Endothelial cell of umbilical vein (primary cell): Measurements from ENCODE around the gene FAM3C. TPM values are rescaled to one million over a fixed set of nuclear protein-coding genes. Genes with fewer than 3 reads are reported as not detected.

Source experiments
- BruUV-seq: library from RNA; stranded (reverse); fragments of 400-500 nt; replicated peaks from 2 replicates; lab custom pipeline; 2021; lab: Mats Ljungman, UMichigan
- CTCF ChIA-PET: fragments of 300-600, 350-600 bp; sonication (Branson Sonifier 250); formaldehyde crosslinking; loops from one replicate; lab custom pipeline; 2021; ENCODE audit warnings: antibody characterized with exemption, inconsistent platforms; lab: Charles Lee
- POLR2A ChIA-PET: fragments of 300-600, 350-600 bp; sonication (Branson Sonifier 250); formaldehyde crosslinking; loops from one replicate; lab custom pipeline; 2021; ENCODE audit warnings: antibody characterized with exemption, inconsistent platforms; lab: Charles Lee
- DNase-seq: peaks from one replicate; pipeline ENCODE4 v3.0.0-alpha.2; 2011; ENCODE audit warnings: low read depth, low spot score
- FAIRE-seq: peaks from 2 replicates; lab custom pipeline; 2011; peaks lifted over from hg19 to GRCh38; lab: Jason Lieb, UNC
- H2AFZ ChIP-seq: 2 replicates; pipeline ENCODE4 v1.6.0; 2012; ENCODE audit warnings: low read depth, low read length, control low read depth, inconsistent platforms
- H3K27ac ChIP-seq: 2 replicates; pipeline ENCODE4 v1.5.1; 2011; ENCODE audit warnings: low read depth, mild to moderate bottlenecking, control low read depth, low read length, moderate library complexity; ENCODE audit not compliant: insufficient read depth
- H3K27me3 ChIP-seq, 2 experiments: 2 replicates each; pipeline versions ENCODE4 v1.6.0 to v1.6.1; 2011; ENCODE audit warnings: low read length in 2 of 2, mixed read lengths in 1 of 2; ENCODE audit not compliant: control insufficient read depth in 2 of 2, insufficient read depth in 2 of 2
- H3K36me3 ChIP-seq, 2 experiments: 2 replicates in 1 of 2; 3 replicates in 1 of 2; pipeline ENCODE4 v1.5.1; 2011; ENCODE audit warnings: low read length in 2 of 2, mild to moderate bottlenecking in 1 of 2, moderate library complexity in 1 of 2; ENCODE audit not compliant: control insufficient read depth in 2 of 2, insufficient read depth in 2 of 2; ENCODE audit errors: extremely low read depth in 1 of 2
- H3K4me1 ChIP-seq: 3 replicates; pipeline ENCODE4 v1.5.1; 2011; ENCODE audit warnings: mild to moderate bottlenecking, low read length; ENCODE audit not compliant: control insufficient read depth, insufficient read depth; ENCODE audit errors: extremely low read depth
- H3K4me2 ChIP-seq: 2 replicates; pipeline ENCODE4 v1.6.1; 2011; ENCODE audit warnings: low read length, control low read depth, mixed read lengths; ENCODE audit not compliant: insufficient read depth
- H3K4me3 ChIP-seq, 3 experiments: fragments of 200-600 bp in 1 of 3; sonication (generic), shearing (Covaris generic) in 1 of 3; replicated peaks in 1 of 3; 2 replicates each; pipeline ENCODE4 v1.5.1; 2011 to 2016; ENCODE audit warnings: control low read depth in 3 of 3, low read length in 3 of 3, mild to moderate bottlenecking in 2 of 3, inconsistent platforms in 1 of 3, low read depth in 1 of 3, moderate library complexity in 1 of 3; ENCODE audit not compliant: insufficient read depth in 1 of 3
- H3K79me2 ChIP-seq: 2 replicates; pipeline ENCODE4 v1.6.0; 2012; ENCODE audit warnings: low read length, inconsistent platforms; ENCODE audit not compliant: control insufficient read depth, insufficient read depth
- H3K9ac ChIP-seq: replicated peaks from 2 replicates; pipeline ENCODE3; 2011; ENCODE audit warnings: low read length, control low read depth; ENCODE audit not compliant: insufficient read depth; ENCODE audit errors: extremely low read depth
- H3K9me1 ChIP-seq: replicated peaks from 3 replicates; pipeline ENCODE4 v1.6.0; 2011; ENCODE audit warnings: mild to moderate bottlenecking, low read length; ENCODE audit not compliant: control insufficient read depth, insufficient read depth; ENCODE audit errors: extremely low read depth
- H3K9me3 ChIP-seq: replicated peaks from 2 replicates; pipeline ENCODE4 v1.5.1; 2012; ENCODE audit warnings: low read length, inconsistent platforms; ENCODE audit not compliant: control insufficient read depth, insufficient read depth
- H4K20me1 ChIP-seq: replicated peaks from 2 replicates; pipeline ENCODE3; 2011; ENCODE audit warnings: mild to moderate bottlenecking, low read length; ENCODE audit not compliant: control insufficient read depth, insufficient read depth; ENCODE audit errors: extremely low read depth
- EZH2 ChIP-seq: IDR thresholded peaks from 2 replicates; pipeline ENCODE4 v1.6.1; 2012; ENCODE audit warnings: borderline replicate concordance, low read depth, mild to moderate bottlenecking, moderate library complexity, low read length, inconsistent platforms; ENCODE audit not compliant: severe bottlenecking
- FOS ChIP-seq: IDR thresholded peaks from 2 replicates; pipeline ENCODE4 v1.6.1; 2011; ENCODE audit warnings: mild to moderate bottlenecking, low read length, moderate library complexity, borderline replicate concordance; ENCODE audit not compliant: insufficient read depth
- GATA2 ChIP-seq: IDR thresholded peaks from 2 replicates; pipeline ENCODE4 v1.7.0; 2011; ENCODE audit warnings: low read depth, mild to moderate bottlenecking, moderate library complexity, mixed read lengths, low read length; ENCODE audit not compliant: insufficient read length, insufficient read depth
- JUN ChIP-seq: IDR thresholded peaks from 2 replicates; pipeline ENCODE4 v1.6.1; 2011; ENCODE audit warnings: borderline replicate concordance, low read depth; ENCODE audit not compliant: insufficient read length, insufficient read depth
- MAX ChIP-seq: IDR thresholded peaks from 2 replicates; pipeline ENCODE4 v1.6.1; 2011; ENCODE audit not compliant: insufficient read depth, insufficient read length
- MYC ChIP-seq: IDR thresholded peaks from one replicate; pipeline ENCODE4 v1.6.1; 2011; ENCODE audit warnings: mild to moderate bottlenecking, low read depth, low read length
- POLR2A ChIP-seq: IDR thresholded peaks from 2 replicates; pipeline ENCODE4 v1.6.1; 2012; ENCODE audit warnings: low read depth, mild to moderate bottlenecking, control low read depth, low read length
- POLR2AphosphoS5 ChIP-seq: IDR thresholded peaks from 2 replicates; pipeline ENCODE4 v1.6.1; 2012; ENCODE audit warnings: low read depth, mild to moderate bottlenecking, control low read depth, low read length, moderate library complexity; ENCODE audit not compliant: insufficient read depth
- dilution Hi-C: fragments of 300-500 bp; cut with MboI; formaldehyde crosslinking; loops from one replicate; pipeline ENCODE4 v1.15.0; 2019; ENCODE audit warnings: low sequenced_read_pairs; ENCODE audit not compliant: extremely low pct_ligation_motif_present
- intact Hi-C: fragments of 100-400 bp; cut with micrococcal nuclease; formaldehyde crosslinking; loops from one replicate; pipeline ENCODE4 v1.10.0; 2022
- polyA plus RNA-seq, 4 experiments: library from polyadenylated mRNA; depleted of rRNA in 3 of 4; stranded (reverse) in 3 of 4; unstranded in 1 of 4; fragments of >200 nt; gene quantifications; 2 replicates each; pipeline versions ENCODE4 v1.2.1 to v1.2.3, GENCODE V29; 2011 to 2012; ENCODE audit warnings: missing spikeins in 1 of 4
- total RNA-seq: library from RNA; stranded (reverse); gene quantifications from 2 replicates; pipeline ENCODE4 v1.2.3, GENCODE V29; 2021
- TF ChIP-seq, protein P1 (sequence below), 2 donors: IDR thresholded peaks; 1 replicate in 1 of 2; 2 replicates in 1 of 2; pipeline ENCODE4 v1.5.1; 2011; ENCODE audit warnings: low read length in 2 of 2, mild to moderate bottlenecking in 2 of 2, moderate library complexity in 2 of 2, control low read depth in 1 of 2, inconsistent platforms in 1 of 2, low read depth in 1 of 2; ENCODE audit not compliant: insufficient read depth in 1 of 2; ENCODE audit errors: extremely low read depth in 1 of 2

FAM3C gene
- total and polyA plus RNA-seq, 2 donors (not counting 3 experiments of a cell fraction or from before 2014, with no cell fraction given) = 20.2 to 50.0 TPM

GRCh38 chr7:121394709-121395140, 1.4 kb downstream of the FAM3C start:
- FAIRE-seq (no peak), DNase-seq (peak; percentile 53)
- TF ChIP-seq POLR2A (no peak), MYC (no peak), JUN (no peak), GATA2 (no peak), FOS (no peak), MAX (no peak), POLR2AphosphoS5 (no peak), EZH2 (no peak)
- TF ChIP-seq, protein P1, sequence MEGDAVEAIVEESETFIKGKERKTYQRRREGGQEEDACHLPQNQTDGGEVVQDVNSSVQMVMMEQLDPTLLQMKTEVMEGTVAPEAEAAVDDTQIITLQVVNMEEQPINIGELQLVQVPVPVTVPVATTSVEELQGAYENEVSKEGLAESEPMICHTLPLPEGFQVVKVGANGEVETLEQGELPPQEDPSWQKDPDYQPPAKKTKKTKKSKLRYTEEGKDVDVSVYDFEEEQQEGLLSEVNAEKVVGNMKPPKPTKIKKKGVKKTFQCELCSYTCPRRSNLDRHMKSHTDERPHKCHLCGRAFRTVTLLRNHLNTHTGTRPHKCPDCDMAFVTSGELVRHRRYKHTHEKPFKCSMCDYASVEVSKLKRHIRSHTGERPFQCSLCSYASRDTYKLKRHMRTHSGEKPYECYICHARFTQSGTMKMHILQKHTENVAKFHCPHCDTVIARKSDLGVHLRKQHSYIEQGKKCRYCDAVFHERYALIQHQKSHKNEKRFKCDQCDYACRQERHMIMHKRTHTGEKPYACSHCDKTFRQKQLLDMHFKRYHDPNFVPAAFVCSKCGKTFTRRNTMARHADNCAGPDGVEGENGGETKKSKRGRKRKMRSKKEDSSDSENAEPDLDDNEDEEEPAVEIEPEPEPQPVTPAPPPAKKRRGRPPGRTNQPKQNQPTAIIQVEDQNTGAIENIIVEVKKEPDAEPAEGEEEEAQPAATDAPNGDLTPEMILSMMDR (IDR thresholded peaks at IDR 0.05; ENCODE audit: extremely low read depth in 1 of 2, insufficient read depth in 1 of 2, low read depth in 1 of 2, low read length in 2 of 2) = no peak
- Histone ChIP-seq H3K9me3 (no peaks in the 10 kb centered on the region), H3K36me3 (peaks cover 0 to 3% of the 10 kb centered on the region in 2 experiments), H3K79me2 (peaks cover 61% of the 10 kb centered on the region), H3K27ac (no peak overlapping the region), H3K4me1 (peaks cover 16% of the 10 kb centered on the region), H3K4me3 (peak overlapping the region; percentile 9 to 100 (median 13)), H3K9me1 (no peaks in the 10 kb centered on the region), H3K27me3 (no peaks in the 10 kb centered on the region), H3K9ac (no peak overlapping the region), H3K4me2 (peak overlapping the region; percentile 93), H4K20me1 (peaks cover 6% of the 10 kb centered on the region), H2AFZ (no peak overlapping the region)
- no TSS peak for BruUV-seq
- intact Hi-C loops (loop anchor here (1.0 to 5.0 kb wide), 2 partner anchors 8 to 138 kb away; no protein-coding TSS in a partner anchor), dilution Hi-C loops (no loop called here)
- ChIA-PET POLR2A (interaction anchor here (2.1 to 2.2 kb wide), 2 partner anchors 11 to 26 kb away, joined by 9 to 19 read pairs; no protein-coding TSS in a partner anchor), CTCF (interaction anchor here (1.6 to 6.5 kb wide), 4 partner anchors 24 to 152 kb away, joined by 5 to 104 read pairs (median 21); no protein-coding TSS in a partner anchor)
